HL-60/S4 (cell line): ENCODE results near the gene PLCH1.
"Not testable (repeated sequence)": the region's sequence is repeated elsewhere in the genome, so short reads cannot be mapped to it uniquely, and the experiment has no call there.

Experiments
- in situ Hi-C: fragments of 300-500 bp; cut with MboI; formaldehyde crosslinking; loops from 2 replicates; pipeline ENCODE4 v1.14.3; 2022; ENCODE audit warnings: low sequenced_read_pairs

The PLCH1 gene

GRCh38 chr3:155426524-155427230 lies 318.2 kb downstream of the PLCH1 start:
- in situ Hi-C loops = no loop called here

GRCh38 chr3:155425396-155425795 lies 319.5 kb downstream of the PLCH1 start:
- in situ Hi-C loops = no loop called here

- in situ Hi-C loops = no loop called here
Observed at GRCh38 chr3:155424323-155424710, 320.6 kb downstream of the PLCH1 start.

DNA sequence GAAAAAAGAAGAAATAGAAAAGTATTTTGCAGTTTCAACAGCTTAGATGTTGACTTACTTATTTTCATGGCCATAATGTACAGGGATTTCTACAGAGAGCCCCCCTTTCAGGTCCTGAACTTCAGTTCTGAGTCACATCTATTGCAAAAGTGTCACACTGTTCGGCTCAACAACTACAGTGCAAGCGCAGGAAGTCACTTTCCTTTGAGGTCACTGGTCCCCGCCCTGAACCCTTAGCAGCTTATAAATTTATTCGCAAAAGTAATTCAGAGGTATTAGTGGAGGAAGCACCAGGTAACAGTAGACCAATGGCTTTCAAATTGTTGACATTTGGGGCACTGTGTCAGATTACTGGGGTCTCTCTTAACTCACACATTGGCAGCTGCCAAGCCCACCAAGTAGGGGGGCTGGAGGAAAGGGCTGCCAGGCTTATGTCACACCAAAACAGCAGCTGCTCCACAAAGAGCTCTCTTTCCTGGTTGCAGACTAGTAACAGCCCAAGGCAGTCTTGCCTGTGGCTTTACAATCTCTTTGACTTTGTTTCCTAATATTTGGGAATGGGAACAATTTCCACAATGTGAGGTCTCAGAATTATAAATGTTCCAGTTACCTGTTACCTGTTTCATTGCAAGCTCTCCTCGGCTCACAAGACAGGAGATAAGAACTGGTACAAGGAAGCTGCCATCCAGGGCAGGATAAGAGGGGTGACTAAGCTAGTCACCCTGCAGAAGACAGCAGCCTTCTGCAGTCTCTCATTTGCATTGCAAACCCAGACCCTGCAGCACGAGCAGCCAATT lies 321.1 kb downstream of the PLCH1 start:
- in situ Hi-C loops = no loop called here

GRCh38 chr3:155420881-155421486 lies 323.9 kb downstream of the PLCH1 start:
- in situ Hi-C loops = no loop called here

- in situ Hi-C loops = no loop called here
Observed at GRCh38 chr3:155420406-155420805, 324.5 kb downstream of the PLCH1 start.

DNA sequence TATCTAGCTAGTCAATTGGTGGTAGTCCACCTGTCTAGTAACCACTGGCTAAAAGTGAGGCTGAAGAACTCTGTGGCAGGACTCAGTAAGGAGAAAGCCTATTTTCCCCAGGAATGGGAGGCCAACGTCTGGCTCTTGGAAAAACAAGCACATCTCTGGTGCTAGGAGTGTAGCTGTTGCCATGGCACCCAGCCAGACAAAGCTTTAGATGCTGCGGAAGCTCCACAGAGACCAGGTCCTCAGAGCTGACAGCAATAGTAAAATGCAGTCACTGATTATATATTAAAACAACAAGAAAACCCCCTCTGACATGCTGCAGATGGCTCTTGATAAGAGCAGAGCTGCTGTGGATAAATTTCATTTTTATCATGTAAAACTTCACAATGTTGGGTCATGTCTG lies 326.5 kb downstream of the PLCH1 start:
- in situ Hi-C loops = no loop called here

DNA sequence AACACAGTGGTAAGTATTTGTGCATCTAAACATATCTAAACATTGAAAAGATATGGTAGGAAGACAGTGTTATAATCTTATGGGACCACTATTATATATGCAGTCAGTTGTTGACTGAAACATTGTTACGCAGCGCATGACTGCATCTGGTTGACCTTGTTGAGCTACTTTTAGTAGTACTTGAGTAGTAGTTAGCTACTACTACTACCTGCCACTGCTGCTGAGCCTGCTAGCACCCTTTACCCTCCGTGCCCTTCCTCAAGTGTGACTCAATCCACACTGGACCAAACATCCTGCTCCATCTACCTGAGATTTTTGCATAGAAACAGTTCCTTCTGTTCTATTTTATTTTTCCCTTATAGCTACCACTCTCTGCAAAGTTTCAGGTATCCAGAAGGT lies 327.8 kb downstream of the PLCH1 start:
- in situ Hi-C loops = no loop called here

DNA sequence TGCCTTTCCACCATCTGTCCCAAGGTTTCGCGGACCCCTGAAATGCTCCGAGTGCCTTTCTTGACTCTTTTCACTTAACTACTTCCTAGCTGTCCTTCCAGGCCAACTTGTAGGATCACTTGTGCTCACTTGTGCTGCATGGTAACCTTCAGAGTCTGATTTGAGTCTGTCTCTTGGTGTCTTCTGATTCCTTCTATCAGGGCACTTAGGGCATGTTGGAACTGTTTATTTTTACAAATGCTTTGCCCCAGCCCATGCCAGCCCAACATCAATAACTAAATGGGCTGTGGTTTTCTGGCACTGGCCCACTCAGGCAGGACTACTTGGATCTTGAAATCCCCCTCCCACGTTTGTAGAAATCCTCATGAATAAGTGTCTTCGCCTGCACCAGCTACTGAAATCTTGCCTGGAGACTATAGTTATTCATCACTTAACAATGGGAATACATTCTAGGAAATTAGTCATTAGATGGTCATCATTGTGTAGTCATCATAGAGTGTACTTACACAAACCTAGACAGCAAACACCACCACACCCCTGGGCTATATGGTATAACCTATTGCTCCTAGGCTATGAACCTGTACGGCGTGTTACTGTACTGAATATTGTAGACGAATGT lies 328.3 kb downstream of the PLCH1 start:
- in situ Hi-C loops = no loop called here

- in situ Hi-C loops = no loop called here
Observed at GRCh38 chr3:155412904-155413303, 332.0 kb downstream of the PLCH1 start.

DNA sequence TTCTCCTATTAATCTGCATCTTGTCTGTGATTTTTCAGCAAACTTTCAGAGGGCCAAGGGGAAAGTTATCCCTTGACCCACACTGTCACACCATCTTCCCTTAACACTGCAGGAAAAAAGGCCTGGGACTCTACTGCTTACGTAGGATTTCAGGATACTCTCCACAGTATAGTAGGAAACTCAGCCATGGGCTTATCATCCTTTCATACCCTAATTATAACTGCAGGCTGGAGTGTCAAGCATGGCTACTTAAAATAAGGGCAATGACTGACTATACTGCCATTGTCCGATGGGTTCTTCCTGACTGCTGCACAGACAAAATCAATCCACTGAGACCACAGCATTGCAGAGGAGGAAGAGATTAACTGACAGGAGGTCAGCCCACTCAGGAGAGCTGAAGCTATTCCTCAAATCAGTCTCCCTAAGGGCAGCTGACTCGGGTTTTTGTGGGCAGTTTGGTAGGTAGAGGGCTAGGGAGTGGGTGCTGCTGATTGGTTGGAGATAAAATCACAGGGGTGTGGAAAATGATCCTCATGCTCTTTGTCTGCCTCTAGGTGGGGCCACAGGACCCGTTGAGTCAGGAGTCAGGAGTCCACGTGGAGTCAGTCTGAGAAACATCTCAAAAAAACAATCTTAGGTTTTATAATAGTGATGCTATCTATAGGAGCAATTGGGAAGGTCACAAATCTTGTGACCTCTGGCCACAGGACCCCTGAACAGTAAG lies 333.2 kb downstream of the PLCH1 start:
- in situ Hi-C loops = no loop called here

DNA sequence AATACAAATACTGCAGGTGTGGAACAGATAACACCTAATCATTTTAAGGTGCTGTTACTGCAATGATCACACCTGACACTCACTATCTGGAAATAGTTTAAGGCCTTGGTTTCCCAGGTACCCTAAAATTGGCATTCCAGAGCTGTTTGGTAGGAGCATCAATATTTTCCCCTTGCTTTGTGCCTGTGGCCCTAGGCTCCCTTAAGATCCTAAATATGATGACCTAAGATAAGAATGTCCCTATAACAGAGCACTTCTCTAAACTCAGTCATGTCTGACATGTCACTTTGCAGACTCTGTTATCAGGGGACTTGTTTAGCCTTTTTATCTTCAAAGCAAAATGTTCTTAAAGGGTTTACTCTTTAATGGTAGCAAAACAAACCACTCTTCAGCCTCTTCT lies 335.5 kb downstream of the PLCH1 start:
- in situ Hi-C loops = no loop called here

DNA sequence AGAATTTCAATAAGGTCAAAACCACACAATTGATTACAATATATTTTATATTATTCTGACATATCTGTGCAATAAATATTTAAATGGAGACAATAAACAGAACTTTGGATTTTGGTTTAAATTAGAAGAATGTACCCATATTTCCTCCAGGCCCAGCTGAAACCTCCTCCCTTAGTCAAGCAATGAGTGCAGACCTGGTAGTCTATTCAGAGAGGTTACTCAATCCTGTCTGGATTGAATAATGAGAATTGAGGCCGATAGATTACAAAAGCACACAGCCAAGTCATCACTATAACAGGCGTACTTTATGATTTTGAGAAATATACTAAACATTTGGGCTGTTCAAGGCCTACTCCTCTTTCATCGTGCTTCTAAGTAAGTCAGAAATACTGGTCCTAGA lies 336.9 kb downstream of the PLCH1 start:
- in situ Hi-C loops = no loop called here

DNA sequence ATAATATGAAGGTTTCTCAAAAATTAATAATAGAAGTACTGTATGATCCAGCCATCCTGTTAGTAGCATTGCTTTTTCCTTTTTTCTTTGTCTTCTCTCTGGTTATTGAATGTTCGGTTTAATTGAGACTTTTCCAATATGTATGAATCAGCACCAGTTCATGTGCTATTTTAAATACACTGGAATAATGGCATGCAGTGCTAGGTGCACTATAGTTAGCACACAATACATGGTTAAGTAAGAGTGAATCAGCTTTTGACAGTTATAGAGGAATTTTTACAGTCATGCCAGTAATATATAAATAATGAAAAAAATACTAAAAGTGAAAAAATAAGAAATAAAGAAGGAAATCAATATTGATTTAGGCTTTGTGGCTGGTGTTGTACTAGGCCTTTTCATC lies 337.5 kb downstream of the PLCH1 start:
- in situ Hi-C loops = no loop called here

DNA sequence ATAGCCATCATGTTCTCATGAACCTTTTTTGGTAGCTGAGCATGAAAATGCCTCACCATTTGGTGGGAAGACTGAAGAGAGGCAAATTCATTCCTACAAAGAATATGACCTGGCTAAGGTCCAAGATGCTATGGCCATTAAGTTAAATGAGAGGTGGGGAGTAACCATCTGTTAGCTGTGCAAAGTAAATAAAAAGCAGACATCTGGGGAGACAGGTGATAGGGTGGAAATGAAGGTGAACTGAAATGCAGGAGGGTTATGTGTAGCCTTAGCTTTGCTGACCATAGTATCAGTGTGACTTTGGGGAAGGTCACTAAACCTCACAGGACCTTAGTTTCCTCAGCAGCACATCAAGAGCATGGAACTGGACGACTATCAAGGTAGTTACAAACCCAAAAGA lies 340.4 kb downstream of the PLCH1 start:
- in situ Hi-C loops = no loop called here

DNA sequence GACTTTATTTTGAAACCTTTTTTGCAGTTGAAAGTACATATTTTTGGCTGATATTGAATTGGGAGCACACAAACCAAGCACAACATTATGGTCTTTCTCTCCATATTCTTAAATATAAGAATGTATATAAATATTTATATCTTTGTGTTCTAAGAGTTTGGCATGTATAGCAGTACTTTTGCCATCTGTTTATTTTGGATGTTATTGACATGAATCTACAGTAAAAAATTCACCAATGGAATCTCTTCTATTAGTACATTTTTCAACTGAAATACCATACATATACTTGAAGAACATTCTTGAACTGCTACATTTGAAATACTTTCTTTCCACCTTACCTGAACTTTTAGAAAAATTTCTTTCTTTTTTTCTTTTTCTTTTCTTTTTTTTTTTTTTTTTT lies 342.2 kb downstream of the PLCH1 start:
- in situ Hi-C loops = no loop called here

GRCh38 chr3:155398046-155398445 lies 346.8 kb downstream of the PLCH1 start:
- in situ Hi-C loops = no loop called here

GRCh38 chr3:155394896-155395295 lies 350.0 kb downstream of the PLCH1 start:
- in situ Hi-C loops = not testable (repeated sequence)

DNA sequence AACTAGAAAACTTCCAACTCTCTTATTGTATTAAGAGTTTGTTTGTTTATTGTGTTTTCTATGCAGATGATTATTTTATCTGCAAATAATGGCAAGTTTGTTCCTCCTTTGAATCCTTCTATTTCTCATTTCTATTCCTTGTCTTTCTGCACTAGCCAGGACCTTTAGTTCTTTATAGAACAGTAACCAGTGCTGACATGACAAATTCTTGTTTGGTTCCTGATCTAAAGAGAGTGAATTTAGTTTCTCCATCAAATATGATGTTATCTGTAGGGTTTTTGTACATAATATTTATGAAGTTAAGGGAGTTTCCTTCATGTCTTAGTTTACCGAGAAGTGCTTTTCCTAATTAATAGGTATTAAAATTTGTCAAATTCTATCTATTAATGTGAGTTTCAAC lies 350.6 kb downstream of the PLCH1 start:
- in situ Hi-C loops = no loop called here

- in situ Hi-C loops = no loop called here
Observed at GRCh38 chr3:155393316-155393715, 351.6 kb downstream of the PLCH1 start.

DNA sequence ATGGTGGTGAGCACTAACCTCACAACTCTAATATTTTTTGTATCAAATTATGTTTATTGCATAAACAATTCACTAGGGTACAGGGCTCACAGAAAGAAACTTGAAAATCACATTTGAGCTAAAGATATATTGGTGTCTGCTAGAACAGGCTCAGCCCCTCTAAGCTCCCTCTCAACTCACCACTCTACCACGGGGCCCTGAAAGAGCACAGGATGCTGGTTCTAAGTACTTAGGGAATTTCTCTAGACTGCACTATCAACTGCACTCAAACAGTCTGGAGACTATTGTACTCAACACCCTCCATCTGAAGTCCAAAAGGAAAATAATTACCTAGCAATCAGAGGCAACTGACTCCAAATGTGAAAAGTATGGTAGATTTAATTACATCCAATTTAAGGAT lies 352.7 kb downstream of the PLCH1 start:
- in situ Hi-C loops = no loop called here
